Stimulated activated CD4-positive, alpha-beta T cell treated with anti-CD3 and anti-CD28 coated beads, Interleukin-4, amount 100 ng/mL, for 48 hours (primary cell): Measurements from ENCODE around the gene KRT34.
"Not testable (repeated sequence)": the region's sequence is repeated elsewhere in the genome, so short reads cannot be mapped to it uniquely, and the experiment has no call there.

Experiments used
- DNase-seq, 2 donors: peaks; one replicate each; pipeline ENCODE4 v3.0.0-alpha.2; 2020; ENCODE audit warnings: low read depth in 2 of 2

Gene KRT34

DNA sequence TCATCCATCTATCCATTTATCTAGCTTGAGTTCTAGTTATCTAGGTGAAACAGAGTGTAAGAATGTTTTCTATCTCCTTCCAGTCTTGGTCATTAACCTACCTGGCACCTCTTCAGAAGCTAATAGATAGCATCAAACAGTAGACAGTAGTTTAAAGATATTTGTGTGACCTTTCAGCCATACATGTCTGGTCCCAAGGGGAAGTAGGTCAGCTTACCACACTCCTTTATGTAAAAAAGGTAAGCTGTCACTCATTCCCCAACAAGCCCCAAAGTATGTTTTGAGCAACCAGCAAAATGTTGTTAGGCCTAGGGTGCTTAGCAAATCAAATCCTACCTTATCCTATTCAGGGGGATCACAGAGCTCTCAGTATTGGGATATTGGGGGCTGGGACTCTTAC lies 16.0 kb downstream of the KRT34 start:
- no peak for DNase-seq

DNA sequence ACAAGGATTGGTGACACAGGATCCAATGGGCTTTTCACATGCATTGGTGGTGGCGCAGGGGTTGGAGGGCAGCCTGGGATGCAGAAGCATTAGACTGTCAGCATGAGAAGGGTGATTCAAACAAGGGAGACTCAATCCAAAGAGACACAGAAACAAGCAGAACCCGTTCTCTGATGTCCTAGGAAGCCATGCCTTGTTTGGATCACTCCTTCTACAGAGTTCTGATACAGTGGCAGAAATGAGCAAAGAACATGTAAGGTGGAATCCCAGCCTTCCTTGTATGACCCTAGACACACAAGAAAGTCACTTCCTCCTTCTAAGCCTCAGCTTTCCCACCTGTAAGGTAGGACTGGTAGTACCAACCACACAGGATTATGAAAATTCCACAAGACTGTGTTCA lies 18.2 kb downstream of the KRT34 start:
- no peak for DNase-seq

DNA sequence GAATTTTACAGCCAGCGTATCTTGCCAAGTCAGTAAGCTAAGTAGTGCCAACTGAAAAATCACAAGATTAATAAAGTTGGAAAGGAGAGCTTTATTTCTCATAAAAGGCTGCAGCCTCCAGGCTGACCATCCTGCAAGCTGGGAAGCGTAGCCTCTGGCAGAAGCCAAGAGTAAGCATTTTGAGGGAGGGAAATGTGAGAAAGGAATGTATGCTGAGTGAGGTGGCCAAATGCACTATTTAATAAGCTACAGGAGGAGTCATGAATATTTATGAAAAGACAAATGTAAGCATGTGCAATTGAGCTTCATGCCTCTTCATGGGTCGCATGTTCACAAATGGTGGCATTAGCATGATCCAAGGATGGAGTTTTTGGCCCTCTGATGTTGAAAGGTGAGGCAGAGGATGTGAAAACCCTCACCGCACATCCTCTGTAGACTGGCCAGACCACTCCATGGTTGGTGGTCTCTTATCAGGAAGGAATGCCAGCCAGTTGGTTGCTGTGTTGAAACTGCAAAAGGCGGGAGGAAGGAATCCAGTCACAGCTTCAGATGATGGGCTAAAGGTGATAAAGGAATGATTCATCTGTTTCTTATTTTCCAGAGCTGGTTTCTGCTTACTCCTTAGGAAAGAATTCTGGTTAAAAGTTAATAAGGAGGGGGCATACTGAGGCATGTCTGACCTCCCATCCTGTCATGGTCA lies 21.7 kb downstream of the KRT34 start:
- no peak for DNase-seq

DNA sequence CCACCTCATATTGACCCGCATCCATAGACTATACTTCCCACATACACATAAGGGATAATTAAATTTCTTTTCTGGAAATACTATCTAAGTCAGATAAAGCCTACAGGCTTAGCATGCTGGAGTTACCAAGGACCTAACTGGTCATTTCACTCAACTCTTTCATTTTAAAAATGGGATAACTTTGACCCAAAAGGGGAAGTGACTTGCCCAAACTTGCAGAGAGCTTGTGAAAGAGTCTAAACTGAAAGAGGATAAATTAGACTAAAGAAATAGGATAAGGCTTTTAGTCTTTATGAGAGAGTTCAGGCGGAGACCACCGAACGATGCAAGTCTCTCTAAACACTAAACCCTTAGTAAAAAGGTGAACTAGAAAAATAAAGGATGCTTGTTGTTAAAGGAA lies 27.6 kb downstream of the KRT34 start:
- DNase-seq = no peak

DNA sequence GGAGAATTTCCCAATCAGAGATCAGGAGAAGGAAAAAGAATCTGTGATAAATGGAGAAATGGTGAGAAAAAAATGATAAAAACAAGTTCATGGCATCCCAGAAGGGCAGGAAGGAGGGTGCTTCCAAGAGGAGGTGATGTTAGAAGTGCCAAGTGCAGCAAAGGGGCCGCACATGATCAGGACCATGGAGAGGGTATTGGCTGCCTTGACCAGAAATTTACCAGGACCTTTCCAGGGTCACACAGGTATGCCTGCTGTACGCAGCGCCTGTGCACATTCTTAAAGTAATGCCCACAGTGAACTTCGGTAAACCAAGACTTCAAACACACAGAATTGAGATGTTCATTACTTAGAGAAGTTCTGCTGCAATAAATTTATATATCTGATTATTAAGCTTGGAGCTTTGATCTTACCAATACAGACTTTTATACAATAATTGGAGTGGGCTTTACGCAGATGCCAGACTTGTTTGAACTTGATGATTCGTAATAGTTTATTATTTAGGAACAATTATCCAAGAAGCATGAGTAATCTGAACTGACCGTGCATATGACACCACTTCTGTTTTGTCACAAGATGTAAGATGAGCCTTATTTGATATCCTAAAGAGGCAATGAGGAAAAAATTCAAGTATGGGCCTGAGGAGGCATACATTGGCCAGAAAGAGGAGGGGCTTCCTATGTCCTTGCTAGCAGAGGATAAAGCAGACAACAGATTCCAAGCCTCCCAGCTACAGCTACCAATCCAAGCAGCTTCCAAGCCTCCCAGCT lies 29.3 kb downstream of the KRT34 start:
- no peak for DNase-seq

DNA sequence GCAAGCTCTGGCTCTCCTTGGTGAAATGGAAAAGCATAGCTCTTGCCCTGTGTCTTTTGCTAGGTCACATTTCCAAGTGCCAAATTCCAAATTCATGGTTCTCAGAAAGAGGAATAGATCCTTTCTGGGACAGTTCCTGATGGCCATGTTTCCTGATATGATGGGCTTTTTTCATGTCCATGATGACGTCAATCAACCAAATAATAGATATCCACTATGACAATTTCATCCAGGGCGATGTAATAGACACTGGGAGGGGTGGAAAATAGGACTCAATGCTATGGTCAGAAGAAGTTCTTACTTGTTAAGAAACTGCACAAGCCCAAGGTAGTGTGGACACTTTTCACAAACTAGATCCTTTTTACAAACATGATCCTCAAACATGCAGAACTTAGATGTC lies 30.9 kb downstream of the KRT34 start:
- no peak for DNase-seq

DNA sequence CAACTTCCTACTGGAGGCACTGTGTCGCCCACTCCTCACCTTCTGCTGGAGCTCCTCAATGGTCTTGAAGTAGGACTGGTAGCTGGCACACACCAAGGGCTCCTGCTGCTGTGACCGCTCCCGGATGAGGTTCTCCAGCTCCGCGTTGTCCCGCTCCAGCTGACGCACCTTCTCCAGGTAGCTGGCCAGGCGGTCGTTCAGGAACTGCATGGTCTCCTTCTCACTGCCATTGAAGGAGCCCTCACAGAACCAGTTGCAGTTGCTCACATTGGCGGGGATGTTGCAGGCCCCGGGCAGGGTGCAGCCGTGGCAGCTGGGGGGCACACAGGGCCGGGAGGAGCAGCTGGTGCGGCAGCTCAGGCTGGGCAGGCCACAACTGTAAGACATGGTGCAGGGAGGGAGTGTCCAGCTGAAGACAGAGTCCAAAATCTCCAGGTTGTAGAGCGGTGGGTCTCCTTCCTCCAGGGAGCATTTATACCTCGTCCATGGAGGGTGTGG lies 31.7 kb downstream of the KRT34 start, which contains the start of gene KRT33A:
KRT33A (minus strand) TSS at position 448 of the 498 bp plus-strand sequence; CDS start at position 387, 61 bp downstream.
- DNase-seq = not testable (repeated sequence)

DNA sequence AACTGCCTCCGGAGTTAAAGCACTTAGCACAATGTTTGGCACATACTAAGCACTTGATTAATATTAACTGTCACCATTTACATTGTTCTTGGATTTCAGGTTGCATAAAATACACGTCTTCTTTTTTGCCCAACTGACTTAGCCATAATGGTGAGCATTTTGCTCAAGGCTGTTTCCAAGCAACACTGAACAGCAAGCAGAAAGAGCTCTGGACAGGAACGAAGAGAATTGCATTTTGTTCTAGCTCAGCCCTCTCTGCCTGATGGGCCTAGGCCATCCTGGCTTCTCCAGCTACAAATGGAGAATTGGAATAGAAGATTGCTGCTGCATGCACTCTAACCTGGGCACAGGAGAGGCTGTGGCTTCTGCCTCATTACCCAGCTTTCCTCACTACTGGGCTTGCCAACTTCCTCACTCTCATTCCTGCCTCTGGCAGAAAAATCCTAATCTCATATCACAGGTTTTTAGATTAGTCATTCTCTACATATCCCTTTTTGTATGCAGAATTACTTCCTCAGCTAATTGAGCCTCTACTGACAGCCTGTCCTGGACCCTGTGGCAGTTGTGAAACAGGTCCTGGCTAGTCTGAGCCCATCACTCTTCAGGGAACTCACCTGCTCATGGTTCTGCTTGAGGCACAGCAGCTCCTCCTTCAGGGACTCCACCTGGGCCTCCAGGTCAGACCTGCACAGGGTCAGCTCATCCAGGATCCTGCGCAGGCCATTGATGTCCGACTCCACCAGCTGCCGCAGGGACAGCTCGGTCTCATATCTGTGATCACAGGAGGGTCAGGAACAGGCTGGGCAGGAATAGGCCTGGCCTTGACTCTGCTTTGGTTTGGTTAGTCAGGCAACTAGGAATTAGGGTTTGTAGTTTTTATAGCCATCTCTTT lies 34.0 kb downstream of the KRT34 start:
- DNase-seq = no peak

DNA sequence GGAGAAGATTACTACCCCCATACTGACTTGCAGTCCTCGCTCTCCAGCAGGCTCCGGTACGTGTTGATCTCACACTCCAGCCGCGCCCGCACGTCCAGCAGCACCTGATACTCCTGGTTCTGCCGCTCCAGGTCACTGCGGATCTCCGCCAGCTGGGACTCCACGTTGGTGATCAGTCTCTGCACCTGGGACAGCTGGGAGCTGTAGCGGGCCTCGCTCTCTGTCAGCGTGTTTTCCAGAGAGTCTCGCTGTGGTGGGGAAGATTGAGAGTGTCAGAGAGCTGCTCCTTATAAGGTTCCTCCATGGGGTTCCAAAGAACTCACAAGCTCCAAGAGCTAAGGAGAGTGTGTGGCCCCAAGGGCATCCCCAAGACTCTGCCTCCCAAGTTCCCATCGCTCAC lies 35.7 kb downstream of the KRT34 start:
- DNase-seq = not testable (repeated sequence)

DNA sequence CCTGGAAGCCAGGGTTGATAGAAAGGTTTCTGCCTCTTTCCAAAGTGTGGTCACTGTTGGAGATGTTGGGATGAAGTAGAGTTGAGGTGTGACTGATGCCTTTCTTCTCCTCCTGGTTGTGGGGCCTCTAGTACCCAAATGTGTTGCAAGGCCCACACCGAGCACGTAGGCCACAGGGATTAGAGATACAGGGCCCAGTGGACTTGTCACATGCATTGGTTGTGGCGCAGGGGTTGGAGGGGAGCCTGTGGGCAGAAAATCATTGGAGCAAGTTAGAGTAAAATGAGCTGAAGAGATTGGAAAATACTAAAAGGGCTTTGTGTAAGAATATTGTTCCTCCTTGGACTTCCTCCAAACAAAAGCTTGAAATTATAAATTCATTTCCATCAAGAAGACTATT lies 36.1 kb downstream of the KRT34 start:
- DNase-seq = no peak

DNA sequence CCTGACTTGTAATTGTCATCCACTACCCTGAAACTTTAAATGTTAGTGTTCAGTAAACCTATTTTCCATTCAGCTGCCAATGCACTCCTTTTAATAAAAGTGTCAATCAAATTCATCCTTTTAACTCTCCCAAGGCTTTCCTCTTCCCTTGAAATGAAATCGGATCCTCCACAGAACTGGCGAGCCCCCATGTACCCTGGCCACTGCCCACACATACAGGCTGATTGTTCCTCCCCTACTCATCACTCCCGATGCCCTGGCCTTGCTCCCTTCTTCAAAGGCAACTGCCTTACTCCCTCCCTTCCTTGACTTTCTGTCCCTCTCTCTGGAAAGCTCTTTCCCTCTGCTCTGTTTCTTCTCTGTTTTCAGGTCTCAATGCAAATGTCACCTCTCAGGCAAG lies 39.1 kb downstream of the KRT34 start:
- no peak for DNase-seq

DNA sequence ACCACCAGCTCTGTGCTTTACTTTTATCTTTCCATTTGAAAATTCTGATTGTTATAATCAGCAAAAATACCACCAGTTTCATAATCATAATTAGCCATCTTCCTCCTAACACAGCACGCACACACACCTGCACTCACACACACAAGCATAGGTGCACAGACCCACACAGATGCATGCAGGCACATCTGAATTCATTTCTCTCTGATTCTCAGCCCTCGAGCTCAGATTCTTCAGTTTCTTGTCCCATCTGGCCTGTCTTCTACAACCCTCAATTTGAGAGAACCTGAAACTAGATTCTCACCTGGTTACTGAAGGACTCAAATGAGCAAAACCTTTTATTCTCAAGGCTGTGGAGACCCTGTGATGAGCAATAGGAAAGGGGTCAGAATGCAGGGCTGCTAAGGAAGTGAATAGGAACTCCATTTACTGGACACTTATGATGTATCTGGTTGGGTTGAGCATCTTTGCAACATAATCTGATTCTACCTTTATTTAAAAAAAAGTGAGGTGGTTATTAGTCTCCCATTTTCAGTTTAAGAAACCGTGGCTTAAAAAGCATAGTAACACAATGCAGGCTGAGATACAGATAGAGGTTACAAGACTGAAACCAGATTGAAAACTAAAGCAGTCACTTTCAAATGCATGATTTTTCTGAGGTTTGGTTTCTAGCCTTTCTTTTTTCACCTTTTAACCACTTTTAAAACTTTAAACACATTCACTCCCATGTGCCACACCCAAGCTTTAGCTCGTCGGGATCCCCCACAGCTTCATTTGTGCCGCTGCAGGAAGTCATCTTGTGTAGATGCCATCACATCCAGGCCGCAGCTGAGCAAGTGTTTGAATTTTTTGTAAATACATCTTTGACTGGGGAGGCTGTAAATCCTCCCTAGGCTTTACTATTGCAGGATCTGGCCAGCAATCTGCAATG lies 40.9 kb downstream of the KRT34 start:
- peak in 1 of 2 donors; percentile 31 for DNase-seq

DNA sequence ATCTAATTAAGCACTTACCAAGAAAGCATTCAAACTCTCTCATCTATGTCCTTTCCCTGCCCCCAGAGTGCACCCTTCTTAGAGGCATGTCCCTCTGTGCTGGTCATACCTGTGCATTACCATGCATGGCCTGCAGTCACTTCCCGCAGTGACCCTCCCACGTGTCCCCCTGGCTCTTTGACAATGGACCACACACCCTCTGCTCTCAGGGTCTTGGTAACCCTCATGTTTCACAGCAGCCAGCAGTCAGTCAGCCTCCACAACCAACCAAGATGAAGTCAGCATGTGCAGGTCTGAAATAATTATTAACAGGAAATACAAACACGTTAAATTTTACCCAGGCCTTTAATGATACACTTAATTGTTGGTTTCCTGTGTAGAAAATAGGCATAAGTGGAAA lies 41.6 kb downstream of the KRT34 start:
- DNase-seq = no peak

DNA sequence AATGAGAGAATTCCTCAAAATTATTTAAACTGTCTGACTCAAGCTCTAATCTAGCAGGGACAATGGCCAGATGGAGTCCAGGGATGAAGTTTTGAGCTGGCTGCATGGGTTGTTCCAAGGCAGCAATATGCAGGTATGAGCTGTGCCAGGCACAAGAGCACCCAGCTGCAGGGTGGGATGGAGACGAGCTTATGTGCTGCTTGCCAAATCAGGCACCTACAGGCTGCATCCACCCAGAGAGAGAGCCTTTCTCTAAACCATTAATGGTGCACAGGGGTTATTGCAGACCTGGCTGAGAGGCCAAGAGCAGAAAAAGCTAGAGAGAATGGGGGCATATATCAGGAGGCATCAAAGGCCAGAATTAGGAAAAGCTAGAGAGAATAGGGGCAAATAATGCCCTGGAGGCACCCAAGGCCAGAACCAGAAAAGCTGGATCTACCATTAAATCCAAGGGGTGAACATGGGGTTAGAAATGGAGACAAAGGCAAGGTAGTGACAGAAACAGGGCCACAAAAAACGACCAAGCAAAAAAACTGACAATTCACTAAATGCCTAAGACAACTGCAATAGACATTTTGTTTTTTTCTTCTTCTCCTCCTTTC lies 42.4 kb downstream of the KRT34 start:
- no peak for DNase-seq

DNA sequence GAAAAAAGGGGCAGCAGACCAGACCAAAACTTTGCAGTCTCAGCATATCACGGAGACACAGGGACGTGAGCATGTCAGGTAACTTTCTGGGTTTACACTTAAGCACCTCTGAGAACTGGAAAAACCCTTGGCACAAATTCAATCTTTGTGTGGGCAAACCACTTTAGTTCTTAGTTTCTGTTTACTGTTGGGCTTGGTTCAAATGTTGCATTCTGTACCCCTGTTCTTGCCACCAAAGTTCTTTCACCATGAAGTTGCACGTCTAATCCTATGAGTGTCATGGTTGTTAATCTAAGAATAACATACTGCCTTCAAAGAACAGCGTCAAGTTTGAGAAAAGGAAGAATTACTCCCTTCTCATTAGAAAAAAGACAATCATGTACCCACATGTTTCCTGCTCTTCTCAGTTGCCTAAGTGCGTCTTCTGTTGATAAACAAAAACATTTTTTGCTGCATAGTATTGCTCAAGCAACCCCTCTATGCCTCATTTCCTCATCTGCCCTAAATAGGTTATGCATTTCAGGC lies 43.1 kb downstream of the KRT34 start:
- DNase-seq = no peak

DNA sequence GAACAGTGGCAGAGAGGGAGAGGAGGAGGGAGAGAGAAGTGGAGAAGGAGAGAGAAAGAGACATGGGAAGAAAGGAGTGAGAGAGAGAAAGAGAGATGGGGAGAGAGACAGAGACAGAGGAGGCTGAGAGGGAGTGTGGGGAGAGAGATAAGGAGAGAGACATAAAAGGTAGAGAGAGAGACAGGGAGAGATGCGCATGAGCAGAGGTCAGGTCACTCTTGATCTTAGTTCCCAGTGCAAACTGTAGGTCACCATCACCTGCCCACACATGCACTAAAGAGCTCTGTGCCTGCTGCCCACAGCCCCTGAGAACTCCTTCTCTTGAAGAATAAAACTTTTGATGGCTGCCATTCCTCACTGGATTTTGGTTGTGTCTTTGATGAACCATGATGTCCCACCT lies 46.4 kb downstream of the KRT34 start:
- DNase-seq = no peak

DNA sequence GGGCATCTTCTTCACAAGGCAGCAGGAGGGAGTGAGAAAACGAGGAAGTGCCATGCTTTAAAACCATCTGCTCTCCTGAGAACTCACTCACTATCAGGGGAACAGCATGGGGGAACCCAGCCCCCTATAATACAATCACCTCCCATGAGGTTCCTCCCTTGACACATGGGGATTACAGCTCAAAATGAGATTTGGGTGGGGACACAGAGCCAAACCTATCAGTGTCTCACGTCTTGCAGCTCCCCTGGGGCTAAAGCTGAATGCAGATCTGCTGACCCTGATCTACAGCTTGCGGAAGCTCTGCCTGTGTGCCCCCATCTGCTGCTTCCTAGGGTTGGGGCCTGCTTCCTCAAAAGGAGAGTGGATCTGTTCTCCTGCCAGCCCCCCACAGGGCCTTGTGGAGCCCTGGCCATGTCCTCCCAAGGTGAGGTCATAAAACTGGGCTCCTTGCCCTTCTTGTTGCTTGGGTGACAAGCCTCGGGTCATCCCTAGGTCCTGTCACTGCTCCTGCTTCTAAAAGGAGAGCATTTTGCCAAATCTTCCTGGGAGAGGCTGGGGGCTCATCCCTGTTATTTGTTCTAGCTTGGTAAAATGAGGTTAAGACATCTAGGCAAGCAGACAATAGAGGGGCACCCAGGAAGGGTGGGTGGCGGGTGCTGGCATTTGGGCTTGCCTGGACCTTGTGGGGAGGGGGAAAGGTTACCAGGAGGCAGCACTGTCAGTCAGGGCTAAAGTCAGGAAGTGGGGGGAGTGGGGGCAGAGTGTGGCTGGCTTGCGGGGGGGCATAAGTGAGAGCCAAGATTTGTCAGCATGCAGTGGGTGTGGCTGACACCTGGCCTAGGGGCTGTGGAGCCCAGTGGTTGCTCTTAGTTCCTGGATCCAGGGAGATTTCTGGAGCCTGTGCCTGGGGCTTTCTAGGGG lies 47.5 kb downstream of the KRT34 start:
- no peak for DNase-seq

DNA sequence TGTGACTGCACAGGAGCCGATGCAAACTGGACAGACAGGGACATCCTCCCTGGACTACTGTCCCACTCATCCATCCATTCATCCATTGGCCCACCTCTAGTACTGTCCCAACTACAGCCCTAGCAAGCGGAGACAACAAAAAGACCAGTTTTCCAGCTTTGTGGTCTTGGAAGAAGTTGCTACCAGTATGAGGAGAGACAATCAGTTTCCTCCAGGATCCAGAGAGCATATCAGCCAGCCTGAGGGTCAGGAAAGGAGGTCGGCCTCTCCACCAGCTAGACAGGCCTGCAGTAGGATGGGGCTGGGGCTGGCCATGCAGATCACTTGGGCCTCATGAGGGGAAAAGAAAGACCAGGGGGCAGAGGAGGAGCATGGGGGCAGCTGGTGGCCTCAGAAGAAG lies 48.3 kb downstream of the KRT34 start:
- DNase-seq = no peak

DNA sequence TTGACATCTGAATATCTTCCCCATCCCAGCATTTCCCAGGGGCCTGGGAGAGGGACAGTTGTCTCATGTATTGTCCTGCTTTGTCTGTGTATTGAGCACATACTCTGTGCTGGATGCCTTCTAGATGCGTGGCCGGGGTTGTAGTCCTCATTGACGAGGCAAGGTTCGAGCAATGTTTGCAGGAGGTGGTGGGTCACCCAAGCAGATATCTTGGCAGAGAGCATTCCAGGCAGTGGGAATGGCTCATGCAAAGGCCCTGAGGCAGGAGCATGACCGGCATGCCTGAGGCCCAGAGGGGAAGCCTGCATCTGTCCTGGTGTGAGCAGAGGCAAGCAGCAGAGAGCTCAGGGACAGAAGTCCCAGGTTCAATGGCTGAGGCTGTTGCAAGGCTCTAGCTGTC lies 49.0 kb downstream of the KRT34 start:
- no peak for DNase-seq
